DMS 273 (cell line): ENCODE results near the gene SERPINB10.

ENCODE experiments used
- DNase-seq: peaks from one replicate; lab custom pipeline; 2025; ENCODE audit not compliant: unreplicated experiment; lab: John Stamatoyannopoulos, UW

The SERPINB10 gene

DNA sequence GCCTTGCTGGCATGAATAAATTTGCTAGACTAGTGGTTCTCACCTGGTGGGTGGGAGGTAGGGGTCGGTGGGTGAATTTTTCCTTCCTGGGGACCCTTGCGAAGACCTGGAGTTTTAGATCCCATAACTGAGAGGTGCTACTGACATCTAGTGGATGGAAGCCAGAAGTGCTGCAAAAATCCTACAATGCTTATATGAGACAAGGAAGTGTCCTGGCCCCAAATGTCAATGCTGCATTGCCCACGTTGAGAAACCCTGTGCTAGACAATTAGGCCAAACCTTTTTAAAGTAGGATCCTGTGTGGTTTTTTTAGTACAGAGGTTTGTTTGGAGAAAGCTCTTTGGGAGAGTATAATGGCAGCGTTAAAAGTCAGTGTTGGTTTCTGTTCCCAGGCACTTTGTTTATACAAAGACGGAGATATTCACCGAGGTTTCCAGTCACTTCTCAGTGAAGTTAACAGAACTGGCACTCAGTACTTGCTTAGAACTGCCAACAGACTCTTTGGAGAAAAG, 71.7 kb downstream of the SERPINB10 start:
- peak; percentile 76 for DNase-seq

DNA sequence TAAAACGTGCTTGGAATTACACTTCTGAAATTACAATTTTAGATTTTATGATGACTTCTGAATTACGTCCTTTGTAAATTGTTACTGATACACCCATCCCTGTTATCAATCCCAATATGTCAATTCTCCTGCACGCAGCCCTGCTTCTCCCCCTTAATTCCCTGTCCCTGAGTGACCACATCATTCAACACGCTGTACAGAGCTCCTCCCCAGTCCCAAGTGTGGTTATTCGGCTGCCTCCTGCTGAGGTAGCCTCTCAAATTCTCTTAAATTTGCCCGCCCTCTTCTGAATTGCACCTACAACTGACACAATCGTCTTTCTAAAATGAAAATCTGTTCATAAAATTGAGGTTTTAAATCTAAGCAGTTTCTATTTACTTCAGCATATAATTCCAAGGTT, 72.3 kb downstream of the SERPINB10 start:
- no peak for DNase-seq

DNA sequence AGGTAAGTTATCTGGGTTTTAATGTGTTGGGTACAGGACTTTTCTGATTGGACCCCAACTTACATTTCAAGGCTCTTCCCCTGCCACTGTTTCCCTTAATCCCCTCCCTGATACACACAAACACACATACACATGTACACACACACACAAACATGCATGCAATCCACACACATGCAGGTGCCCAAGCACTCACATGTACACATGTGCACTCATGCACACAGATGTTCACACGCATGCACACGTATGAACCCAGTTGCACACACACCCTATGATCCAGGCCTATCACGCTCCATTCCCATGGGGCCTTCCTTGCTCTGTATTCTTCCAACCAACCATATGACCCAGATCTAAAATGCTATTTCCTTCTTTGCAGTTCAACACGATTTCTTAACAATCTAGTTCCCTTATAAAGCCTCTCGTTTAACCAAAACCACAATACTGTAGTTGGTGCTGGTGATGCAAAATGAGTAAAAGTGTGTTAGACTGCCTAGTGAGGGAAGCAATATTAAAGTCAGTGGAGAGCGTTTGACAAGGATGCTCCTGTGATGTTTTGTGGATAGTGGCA, 73.2 kb downstream of the SERPINB10 start:
- no peak for DNase-seq

DNA sequence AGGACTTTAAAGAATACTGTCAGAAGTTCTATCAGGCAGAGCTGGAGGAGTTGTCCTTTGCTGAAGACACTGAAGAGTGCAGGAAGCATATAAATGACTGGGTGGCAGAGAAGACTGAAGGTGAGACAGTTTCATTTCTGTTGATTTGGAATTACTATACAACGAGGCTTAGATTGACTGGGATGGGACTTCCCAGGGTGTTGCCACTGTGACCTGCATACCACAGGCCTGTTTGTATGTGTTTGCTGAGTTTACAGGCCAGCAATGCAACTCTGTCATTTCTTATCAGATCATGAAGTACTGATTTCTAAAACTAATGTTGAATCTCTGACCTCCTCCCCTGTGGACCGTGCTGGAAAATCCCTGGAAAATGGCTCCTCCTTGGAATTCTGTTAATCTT, 74.0 kb downstream of the SERPINB10 start:
- no peak for DNase-seq

DNA sequence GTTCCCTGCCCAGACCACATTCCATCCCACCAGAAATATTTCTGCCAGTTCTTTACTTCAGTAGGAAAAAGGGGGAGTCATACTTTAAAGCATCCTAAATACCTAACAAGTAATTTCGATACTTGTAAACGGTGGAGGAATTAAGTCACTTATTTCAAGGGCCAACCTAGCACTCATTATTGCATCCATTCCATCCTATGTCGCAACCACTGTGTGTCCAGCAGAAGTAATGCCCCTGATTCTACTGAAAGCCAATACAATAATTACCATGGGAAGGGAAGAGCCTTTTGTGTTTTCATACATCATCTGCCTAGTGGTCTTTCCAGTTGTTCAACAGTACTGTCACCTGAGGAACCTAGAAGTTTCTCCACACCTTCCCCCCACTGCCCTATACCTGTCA, 74.6 kb downstream of the SERPINB10 start:
- no peak for DNase-seq
